Mucosa of descending colon (tissue), 3 donors: ENCODE results near the gene MYO7B. TPM values are rescaled to one million over a fixed set of nuclear protein-coding genes. Genes with fewer than 3 reads are reported as not detected.

Source experiments
- ATAC-seq: fragments of 200-7000 bp; cut with Tn5 transposase; one replicate; pipeline ENCODE4 v1.9.1; 2020; ENCODE audit warnings: mild to moderate bottlenecking, moderate library complexity
- DNase-seq, 3 donors: peaks; one replicate each; pipeline ENCODE4 v3.0.0-alpha.2; 2020
- H3K36me3 ChIP-seq: fragments of 200-600 bp; one replicate; pipeline ENCODE4 v1.8.0; 2021; ENCODE audit warnings: low read depth, mild to moderate bottlenecking
- H3K4me1 ChIP-seq: fragments of 200-600 bp; one replicate; pipeline ENCODE4 v1.8.0; 2021; ENCODE audit warnings: low read depth, mild to moderate bottlenecking
- H3K4me3 ChIP-seq: fragments of 200-600 bp; one replicate; pipeline ENCODE4 v1.8.0; 2021; ENCODE audit warnings: mild to moderate bottlenecking
- H3K9me3 ChIP-seq: fragments of 200-600 bp; one replicate; pipeline ENCODE4 v1.8.0; 2021; ENCODE audit warnings: mild to moderate bottlenecking
- intact Hi-C, 2 donors: fragments of 100-400 bp; cut with DNase I in 1 of 2; cut with micrococcal nuclease in 1 of 2; formaldehyde crosslinking; loops; one replicate each; pipeline versions ENCODE4 v1.11.0 to v1.11.1; 2022; cut with DNase I, micrococcal nuclease
- total RNA-seq, 3 donors: library from RNA; stranded (reverse); fragmentation: NEBNext Ultra II Directional in 2 of 3; extraction: Animal tissue kit (Norgen Biotek cat#: 25700) in 2 of 3; gene quantifications; one replicate each; pipeline versions ENCODE4 v1.2.1 to v1.2.4, GENCODE V29; 2021 to 2023
- TF ChIP-seq, protein P1 (sequence below): fragments of 200-600 bp; IDR thresholded peaks from one replicate; pipeline ENCODE4 v1.8.0; 2022; ENCODE audit warnings: antibody characterized with exemption, mild to moderate bottlenecking
- donor health status: DM: no; HTN: no; CAD: no; lungs with moderate emphysema.
- donor health status: DM: no; HTN: no; CAD: no.
- donor health status: DM: no; HTN: yes; CAD: no.

MYO7B gene
- total RNA-seq, 3 donors from 2014 or later: 118 to 305 (median 199) TPM

DNA sequence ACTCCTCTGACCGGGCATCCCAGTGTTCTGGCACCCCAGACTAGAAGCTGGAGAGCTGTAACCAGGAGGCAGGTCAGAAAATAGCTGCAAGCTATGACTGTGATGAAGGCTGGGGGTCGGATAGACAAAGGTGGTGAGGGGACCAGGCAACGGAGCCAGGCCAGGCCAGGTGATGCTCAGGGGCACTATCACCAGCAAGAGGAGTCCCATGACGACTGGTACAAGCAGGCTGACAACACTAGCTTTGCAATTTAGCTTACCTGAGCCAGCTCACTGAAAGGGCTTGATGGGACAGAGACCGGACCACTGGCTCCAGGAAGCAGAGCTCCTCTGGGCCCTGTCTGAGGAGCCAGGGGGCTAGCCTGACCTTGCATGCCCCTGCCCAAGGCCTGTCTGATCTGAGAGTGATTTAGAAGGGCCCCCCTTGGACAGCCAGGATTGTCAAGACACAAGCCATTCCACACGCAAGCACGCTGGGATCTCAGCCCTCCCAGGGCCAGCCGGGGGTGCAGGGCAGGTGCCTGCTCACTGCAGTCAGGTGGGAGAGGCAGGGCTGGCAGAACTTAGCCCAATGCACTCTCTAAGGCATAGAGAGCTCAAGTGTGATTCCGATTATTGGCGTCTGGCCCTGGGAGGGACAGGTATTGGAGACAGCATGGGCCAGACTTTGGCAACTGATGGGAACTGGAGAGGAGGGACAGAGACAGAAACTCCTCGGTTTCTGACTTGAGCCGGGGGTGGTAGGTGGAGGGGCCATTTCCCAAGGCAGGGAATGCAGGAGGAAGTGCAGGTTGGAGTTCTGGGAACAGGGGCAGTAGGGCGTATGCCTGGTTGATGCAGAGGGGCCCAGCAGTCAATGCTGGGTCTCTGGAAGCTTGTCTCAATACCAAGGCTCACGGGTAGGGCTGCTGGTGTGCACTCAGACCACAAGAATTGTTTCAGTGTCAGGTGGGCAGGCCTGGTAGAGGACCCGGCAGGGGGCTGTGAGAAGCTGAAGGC, 47.7 kb downstream of the MYO7B start:
- intact Hi-C loops: no loop called here
- Histone ChIP-seq H3K9me3 (no peaks in the 10 kb centered on the region), H3K36me3 (no peaks in the 10 kb centered on the region), H3K4me1 (no peaks in the 10 kb centered on the region), H3K4me3 (no peak overlapping the region)
- TF ChIP-seq, protein P1, sequence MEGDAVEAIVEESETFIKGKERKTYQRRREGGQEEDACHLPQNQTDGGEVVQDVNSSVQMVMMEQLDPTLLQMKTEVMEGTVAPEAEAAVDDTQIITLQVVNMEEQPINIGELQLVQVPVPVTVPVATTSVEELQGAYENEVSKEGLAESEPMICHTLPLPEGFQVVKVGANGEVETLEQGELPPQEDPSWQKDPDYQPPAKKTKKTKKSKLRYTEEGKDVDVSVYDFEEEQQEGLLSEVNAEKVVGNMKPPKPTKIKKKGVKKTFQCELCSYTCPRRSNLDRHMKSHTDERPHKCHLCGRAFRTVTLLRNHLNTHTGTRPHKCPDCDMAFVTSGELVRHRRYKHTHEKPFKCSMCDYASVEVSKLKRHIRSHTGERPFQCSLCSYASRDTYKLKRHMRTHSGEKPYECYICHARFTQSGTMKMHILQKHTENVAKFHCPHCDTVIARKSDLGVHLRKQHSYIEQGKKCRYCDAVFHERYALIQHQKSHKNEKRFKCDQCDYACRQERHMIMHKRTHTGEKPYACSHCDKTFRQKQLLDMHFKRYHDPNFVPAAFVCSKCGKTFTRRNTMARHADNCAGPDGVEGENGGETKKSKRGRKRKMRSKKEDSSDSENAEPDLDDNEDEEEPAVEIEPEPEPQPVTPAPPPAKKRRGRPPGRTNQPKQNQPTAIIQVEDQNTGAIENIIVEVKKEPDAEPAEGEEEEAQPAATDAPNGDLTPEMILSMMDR: no peak
- ATAC-seq: no peak
- DNase-seq: no peak

DNA sequence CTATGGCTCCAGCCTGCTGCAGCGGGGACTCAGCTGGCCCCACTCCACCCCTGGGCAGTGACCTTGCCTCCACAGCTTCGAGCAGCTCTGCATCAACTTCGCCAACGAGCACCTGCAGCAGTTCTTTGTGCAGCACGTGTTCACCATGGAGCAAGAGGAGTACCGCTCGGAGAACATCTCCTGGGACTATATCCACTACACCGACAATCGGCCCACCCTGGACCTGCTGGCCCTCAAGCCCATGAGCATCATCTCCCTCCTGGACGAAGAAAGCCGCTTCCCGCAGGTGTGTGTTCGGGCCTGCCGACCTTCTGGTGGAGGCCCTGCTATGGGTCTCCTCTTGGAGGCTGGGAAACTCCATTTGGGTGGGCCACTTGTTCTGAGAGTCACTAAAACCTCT, 48.6 kb downstream of the MYO7B start:
- no peaks in the 10 kb centered on the region for H3K4me1 ChIP-seq
- no peaks in the 10 kb centered on the region for H3K9me3 ChIP-seq
- TF ChIP-seq, protein P1: no peak
- no peak for DNase-seq
- no peak overlapping the region for H3K4me3 ChIP-seq
- H3K36me3 ChIP-seq: no peaks in the 10 kb centered on the region
- no peak for ATAC-seq
- intact Hi-C loops: no loop called here

DNA sequence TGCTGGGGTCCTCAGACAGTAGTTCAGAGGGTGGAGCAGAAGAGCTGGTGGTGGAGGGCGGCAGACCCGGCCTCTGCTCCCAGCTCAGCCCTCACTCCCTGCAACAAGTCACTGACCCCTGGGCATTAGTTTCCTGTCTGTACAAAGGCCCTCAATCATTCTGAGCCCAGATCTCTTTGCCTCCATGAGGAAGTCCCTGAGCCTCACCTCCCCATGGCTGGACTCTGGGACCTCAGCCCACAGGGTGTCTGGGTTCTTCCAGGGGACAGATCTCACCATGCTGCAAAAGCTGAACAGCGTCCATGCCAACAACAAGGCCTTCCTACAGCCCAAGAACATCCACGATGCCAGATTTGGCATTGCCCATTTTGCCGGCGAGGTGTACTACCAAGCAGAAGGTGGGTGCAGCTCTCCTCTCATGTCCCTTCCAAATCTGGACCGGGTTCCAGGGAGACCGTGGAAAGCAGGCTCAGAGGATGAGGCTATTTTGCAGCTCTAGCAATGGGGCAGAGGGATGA, 49.1 kb downstream of the MYO7B start:
- ATAC-seq (no peak), DNase-seq (no peak)
- TF ChIP-seq, protein P1: no peak
- Histone ChIP-seq H3K4me3 (no peak overlapping the region), H3K4me1 (no peaks in the 10 kb centered on the region), H3K9me3 (no peaks in the 10 kb centered on the region), H3K36me3 (no peaks in the 10 kb centered on the region)
- intact Hi-C loops: no loop called here

DNA sequence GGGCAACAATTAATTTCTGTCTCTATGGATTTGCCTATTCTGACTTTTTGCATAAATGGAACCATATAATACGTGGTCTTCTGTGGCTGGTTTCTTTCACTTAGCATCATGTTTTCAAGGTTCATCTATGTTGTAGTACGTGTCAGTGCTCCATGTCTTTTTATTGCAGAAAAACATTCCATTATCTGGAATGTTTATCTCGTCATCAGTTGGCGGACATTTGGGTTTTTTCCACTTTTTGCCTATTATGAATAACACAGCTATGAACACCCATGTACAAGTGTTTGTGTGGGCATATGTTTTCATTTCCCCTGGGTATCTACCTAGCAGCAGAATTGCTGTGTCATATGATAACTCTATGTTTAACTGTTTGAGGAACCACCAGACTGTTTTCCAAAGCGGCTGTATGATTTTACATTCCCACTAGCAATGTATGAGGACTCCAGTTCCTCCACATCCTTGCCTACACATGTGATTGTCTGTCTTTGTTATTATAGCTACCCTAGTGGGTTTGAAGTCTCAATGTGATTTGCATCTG, 49.9 kb downstream of the MYO7B start:
- no peaks in the 10 kb centered on the region for H3K9me3 ChIP-seq

DNA sequence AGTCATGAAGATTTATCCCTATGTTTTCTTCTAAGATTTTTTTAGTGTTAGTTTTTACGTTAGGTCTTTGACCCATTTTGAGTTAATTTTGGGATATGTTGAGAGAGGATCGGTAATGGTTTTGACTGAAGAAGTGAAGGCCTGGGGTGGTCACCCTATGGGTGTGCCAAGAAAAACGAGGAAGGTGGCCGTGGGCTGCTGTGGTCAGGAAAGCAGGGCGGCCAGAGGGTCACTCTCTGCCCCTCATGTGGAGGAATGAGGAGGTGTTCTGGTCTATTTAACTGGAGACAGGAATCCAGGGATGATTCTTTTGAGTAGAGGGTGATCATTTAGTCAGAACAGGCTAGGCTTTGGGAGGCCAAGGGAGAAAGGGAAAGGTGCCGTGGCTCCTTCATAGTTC, 50.7 kb downstream of the MYO7B start:
- no peaks in the 10 kb centered on the region for H3K4me1 ChIP-seq
- H3K9me3 ChIP-seq: no peaks in the 10 kb centered on the region
- TF ChIP-seq, protein P1: no peak
- intact Hi-C loops: no loop called here
- H3K36me3 ChIP-seq: no peaks in the 10 kb centered on the region
- DNase-seq: no peak
- ATAC-seq: no peak
- no peak overlapping the region for H3K4me3 ChIP-seq

More for the DNA sequence above, 49.9 kb downstream of the MYO7B start:
- H3K4me1 ChIP-seq: no peaks in the 10 kb centered on the region
- H3K4me3 ChIP-seq: no peak overlapping the region
- TF ChIP-seq, protein P1: no peak
- no peak for DNase-seq
- no peak for ATAC-seq
- intact Hi-C loops: no loop called here
- no peaks in the 10 kb centered on the region for H3K36me3 ChIP-seq
